Fibroblast of lung (primary cell): ENCODE measurements around the gene RNF19B. TPM values are rescaled to one million over a fixed set of nuclear protein-coding genes. Genes with fewer than 3 reads are reported as not detected.

Experiments
- DNase-seq, 2 donors: peaks; one replicate each; pipeline versions ENCODE4 v3.0.0 to v3.0.0-alpha.2; 2010; ENCODE audit warnings: low read depth in 2 of 2
- H2AFZ ChIP-seq: 2 replicates; pipeline ENCODE4 v1.5.1; 2012; ENCODE audit warnings: low read length, control low read depth, inconsistent platforms
- H3K27ac ChIP-seq: 2 replicates; pipeline ENCODE4 v1.5.1; 2011; ENCODE audit warnings: low read length, control low read depth; ENCODE audit not compliant: insufficient read depth
- H3K27me3 ChIP-seq: 2 replicates; pipeline ENCODE4 v1.5.1; 2011; ENCODE audit warnings: mild to moderate bottlenecking, low read length; ENCODE audit not compliant: control insufficient read depth, insufficient read depth
- H3K36me3 ChIP-seq: 2 replicates; pipeline ENCODE4 v1.5.1; 2011; ENCODE audit warnings: low read length; ENCODE audit not compliant: control insufficient read depth, insufficient read depth
- H3K4me1 ChIP-seq: 2 replicates; pipeline ENCODE4 v1.5.1; 2011; ENCODE audit warnings: low read length; ENCODE audit not compliant: control insufficient read depth, insufficient read depth; ENCODE audit errors: extremely low read depth
- H3K4me2 ChIP-seq: 2 replicates; pipeline ENCODE4 v1.5.1; 2011; ENCODE audit warnings: low read length, control low read depth; ENCODE audit not compliant: insufficient read depth; ENCODE audit errors: extremely low read depth
- H3K4me3 ChIP-seq, 4 experiments: fragments of 200-600 bp in 1 of 4; sonication (generic) in 1 of 4; replicated peaks in 1 of 4; 2 replicates each; pipeline ENCODE4 v1.5.1; 2011 to 2016; ENCODE audit warnings: low read length in 4 of 4, low read depth in 3 of 4, mild to moderate bottlenecking in 3 of 4, control low read depth in 2 of 4, inconsistent platforms in 1 of 4, mixed read lengths in 1 of 4; ENCODE audit not compliant: insufficient read depth in 1 of 4; ENCODE audit errors: control extremely low read depth in 1 of 4
- H3K79me2 ChIP-seq: 2 replicates; pipeline ENCODE4 v1.5.1; 2012; ENCODE audit warnings: mild to moderate bottlenecking, low read length, inconsistent platforms; ENCODE audit not compliant: control insufficient read depth, insufficient read depth
- H3K9ac ChIP-seq: 2 replicates; pipeline ENCODE4 v1.5.1; 2011; ENCODE audit warnings: mild to moderate bottlenecking, low read length, control low read depth; ENCODE audit not compliant: insufficient read depth
- H3K9me3 ChIP-seq: 2 replicates; pipeline ENCODE4 v1.5.1; 2012; ENCODE audit warnings: low read depth, low read length; ENCODE audit not compliant: control insufficient read depth, insufficient read depth
- H4K20me1 ChIP-seq: 2 replicates; pipeline ENCODE4 v1.5.1; 2011; ENCODE audit warnings: low read length; ENCODE audit not compliant: control insufficient read depth, insufficient read depth; ENCODE audit errors: extremely low read depth
- CTCF ChIP-seq, 2 donors: IDR thresholded peaks in 1 of 2; conservative IDR thresholded peaks in 1 of 2; 1 replicate in 1 of 2; 2 replicates in 1 of 2; pipeline ENCODE4 v1.5.1; 2011 to 2012; ENCODE audit warnings: low read length in 2 of 2, control low read depth in 1 of 2, inconsistent platforms in 1 of 2, low read depth in 1 of 2, mild to moderate bottlenecking in 1 of 2
- EZH2 ChIP-seq: IDR thresholded peaks from 2 replicates; pipeline ENCODE4 v1.5.1; 2012; ENCODE audit warnings: low read length, control low read depth, mild to moderate bottlenecking; ENCODE audit errors: missing control alignments
- polyA plus RNA-seq, 2 donors: library from polyadenylated mRNA; depleted of rRNA in 1 of 2; stranded (reverse) in 1 of 2; unstranded in 1 of 2; fragments of >200 nt; gene quantifications; 2 replicates each; pipeline ENCODE4 v1.2.1, GENCODE V29; 2011 to 2012; ENCODE audit warnings: missing spikeins in 1 of 2
- total RNA-seq: library from RNA; depleted of rRNA; stranded (reverse); fragments of >200 nt; gene quantifications from 2 replicates; pipeline ENCODE4 v1.2.1, GENCODE V29; 2014

RNF19B gene
- total and polyA plus RNA-seq, 2 donors (not counting 1 experiment from before 2014, with no cell fraction given) = 10.1 to 15.4 TPM

DNA sequence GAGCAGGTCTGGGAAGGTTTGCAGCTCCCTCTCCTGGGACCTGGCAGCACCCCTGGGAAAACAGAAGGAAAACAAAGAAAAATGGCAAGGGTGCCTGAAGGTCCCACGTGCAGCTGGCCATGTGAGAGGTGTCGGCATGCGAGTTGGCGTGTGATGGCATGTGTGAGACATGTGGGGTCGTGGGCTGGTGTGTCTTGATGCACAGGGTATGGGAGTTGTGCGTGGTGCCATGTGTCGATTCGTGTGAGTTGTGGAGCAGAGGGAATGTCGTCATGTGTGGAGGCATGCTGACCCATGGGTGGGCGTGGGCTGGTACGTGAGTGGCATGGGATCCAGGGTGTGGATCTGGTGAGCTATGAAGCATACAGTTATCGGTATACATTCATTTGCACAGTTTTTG, 77.0 kb downstream of the RNF19B start:
- H3K4me3 ChIP-seq = no peak overlapping the region
- no peaks in the 10 kb centered on the region for H3K9me3 ChIP-seq
- H3K79me2 ChIP-seq = no peaks in the 10 kb centered on the region
- no peak overlapping the region for H2AFZ ChIP-seq
- H3K4me2 ChIP-seq = no peak overlapping the region
- no peak overlapping the region for H3K27ac ChIP-seq
- H3K36me3 ChIP-seq = no peaks in the 10 kb centered on the region
- TF ChIP-seq CTCF (conservative IDR thresholded peaks at IDR 0.05 in 1 of 2, IDR thresholded peaks at IDR 0.05 in 1 of 2; ENCODE audit: low read depth in 1 of 2, low read length in 2 of 2) (no peak), EZH2 (no peak)
- no peaks in the 10 kb centered on the region for H3K4me1 ChIP-seq
- H4K20me1 ChIP-seq = no peaks in the 10 kb centered on the region
- H3K9ac ChIP-seq = no peak overlapping the region
- no peak for DNase-seq
- peaks cover 42% of the 10 kb centered on the region for H3K27me3 ChIP-seq

DNA sequence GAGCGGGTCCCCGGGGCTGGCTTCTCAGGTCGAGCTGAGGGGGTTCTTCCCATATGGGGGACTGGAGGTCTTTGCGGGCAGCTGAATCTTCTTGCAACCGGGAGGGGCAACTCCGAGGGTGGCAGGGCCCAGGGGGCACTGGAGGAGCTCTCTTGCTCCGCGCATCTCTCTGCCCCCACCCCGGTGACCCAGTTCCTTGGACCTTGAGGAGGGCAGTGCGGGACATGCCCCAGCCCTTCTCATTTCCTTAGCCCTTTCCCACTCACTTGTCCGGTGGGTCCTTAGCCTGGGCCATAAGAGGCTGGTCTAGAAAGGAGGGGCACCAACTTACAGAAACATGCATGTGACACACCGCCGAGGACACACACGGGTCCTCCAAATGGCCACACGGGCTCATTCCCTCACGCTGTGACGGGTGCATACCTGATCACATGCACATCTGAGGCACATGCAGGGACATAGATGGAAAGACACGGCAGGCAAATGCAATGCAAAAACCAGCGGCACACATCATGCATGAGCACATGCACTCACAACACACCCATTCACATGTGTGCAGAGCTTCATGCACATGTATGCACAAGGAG, 77.7 kb downstream of the RNF19B start:
- peaks cover 37% of the 10 kb centered on the region for H3K27me3 ChIP-seq
- no peak for DNase-seq
- H4K20me1 ChIP-seq = no peaks in the 10 kb centered on the region
- H2AFZ ChIP-seq = no peak overlapping the region
- H3K36me3 ChIP-seq = no peaks in the 10 kb centered on the region
- no peak overlapping the region for H3K4me2 ChIP-seq
- H3K4me3 ChIP-seq = no peak overlapping the region
- no peaks in the 10 kb centered on the region for H3K4me1 ChIP-seq
- no peak overlapping the region for H3K27ac ChIP-seq
- H3K9me3 ChIP-seq = no peaks in the 10 kb centered on the region
- H3K79me2 ChIP-seq = no peaks in the 10 kb centered on the region
- TF ChIP-seq CTCF (conservative IDR thresholded peaks at IDR 0.05 in 1 of 2, IDR thresholded peaks at IDR 0.05 in 1 of 2; ENCODE audit: low read depth in 1 of 2, low read length in 2 of 2) (no peak), EZH2 (no peak)
- no peak overlapping the region for H3K9ac ChIP-seq

Other genes starting within 250 kb of the RNF19B start
- gene YARS1, start 147.5 kb downstream of the RNF19B start, total RNA-seq = 217 and 295 TPM in 2 replicates
- gene YARS1, start 147.5 kb downstream of the RNF19B start, polyA plus RNA-seq = 85.8 and 94.4 TPM in 2 replicates
- gene S100PBP, start 147.2 kb downstream of the RNF19B start, total RNA-seq = 26.7 and 36.3 TPM in 2 replicates
- gene S100PBP, start 147.2 kb downstream of the RNF19B start, polyA plus RNA-seq = 30.7 and 41.8 TPM in 2 replicates
- 0.33 and 1.0 TPM in 2 replicates for gene FNDC5, start 93.9 kb downstream of the RNF19B start, total RNA-seq
- gene FNDC5, start 93.9 kb downstream of the RNF19B start, polyA plus RNA-seq = 0.38 and 1.6 TPM in 2 replicates
- gene HPCA, start 78.3 kb downstream of the RNF19B start, total RNA-seq = 0.33 TPM in 1 of 2 replicates, not detected in the other
- 0.06 TPM in 1 of 2 replicates, not detected in the other for gene HPCA, start 78.3 kb downstream of the RNF19B start, polyA plus RNA-seq
- gene TMEM54, start 63.4 kb downstream of the RNF19B start, total RNA-seq = 57.5 and 69.9 TPM in 2 replicates
- gene TMEM54, start 63.4 kb downstream of the RNF19B start, polyA plus RNA-seq = 24.2 and 38.1 TPM in 2 replicates
- 59.3 and 62.6 TPM in 2 replicates for gene AK2, start 72.1 kb upstream of the RNF19B start, total RNA-seq
- 141 and 155 TPM in 2 replicates for gene AK2, start 72.1 kb upstream of the RNF19B start, polyA plus RNA-seq
- gene AZIN2, start 116.3 kb upstream of the RNF19B start, total RNA-seq = 4.4 and 9.1 TPM in 2 replicates
- gene AZIN2, start 116.3 kb upstream of the RNF19B start, polyA plus RNA-seq = 2.1 and 3.2 TPM in 2 replicates
- gene TRIM62, start 217.2 kb upstream of the RNF19B start, total RNA-seq = 1.8 and 3.1 TPM in 2 replicates
- 2.4 and 3.1 TPM in 2 replicates for gene TRIM62, start 217.2 kb upstream of the RNF19B start, polyA plus RNA-seq